Osteoblast (primary cell): ENCODE results near the gene ZBED5. TPM values are rescaled to one million over a fixed set of nuclear protein-coding genes. Genes with fewer than 3 reads are reported as not detected.

Experiments
- DNase-seq: peaks from one replicate; pipeline ENCODE4 v3.0.0; 2011; ENCODE audit warnings: low spot score, mixed read lengths; ENCODE audit not compliant: insufficient read length; ENCODE audit errors: missing footprints
- H2AFZ ChIP-seq: 2 replicates; pipeline ENCODE4 v1.6.0; 2011; ENCODE audit warnings: mild to moderate bottlenecking, low read length
- H3K27ac ChIP-seq: 2 replicates; pipeline ENCODE4 v1.5.1; 2011; ENCODE audit warnings: mild to moderate bottlenecking, low read depth, low read length, moderate library complexity
- H3K27me3 ChIP-seq: 2 replicates; pipeline ENCODE4 v1.6.0; 2012; ENCODE audit warnings: mild to moderate bottlenecking, control low read depth, inconsistent platforms, low read length, moderate library complexity; ENCODE audit not compliant: insufficient read depth
- H3K36me3 ChIP-seq: 2 replicates; pipeline ENCODE4 v1.5.1; 2011; ENCODE audit warnings: mild to moderate bottlenecking, low read length, control low read depth, moderate library complexity; ENCODE audit not compliant: insufficient read depth
- H3K4me1 ChIP-seq: 2 replicates; pipeline ENCODE4 v1.5.1; 2011; ENCODE audit warnings: mild to moderate bottlenecking, low read length, control low read depth, moderate library complexity; ENCODE audit not compliant: insufficient read depth
- H3K4me2 ChIP-seq: 2 replicates; pipeline ENCODE4 v1.6.0; 2011; ENCODE audit warnings: mild to moderate bottlenecking, low read length; ENCODE audit not compliant: insufficient read depth
- H3K4me3 ChIP-seq: fragments of 200-600 bp; sonication (generic); 3 replicates; pipeline ENCODE4 v1.5.1; 2012; ENCODE audit warnings: mild to moderate bottlenecking, low read length, inconsistent platforms; ENCODE audit not compliant: insufficient read depth
- H3K79me2 ChIP-seq: 2 replicates; pipeline ENCODE4 v1.6.0; 2012; ENCODE audit warnings: mild to moderate bottlenecking, low read length, control low read depth, inconsistent platforms; ENCODE audit not compliant: insufficient read depth
- H3K9me3 ChIP-seq: 2 replicates; pipeline ENCODE4 v1.5.1; 2011; ENCODE audit warnings: low read depth, low read length, control low read depth
- H4K20me1 ChIP-seq: 2 replicates; pipeline ENCODE4 v1.6.0; 2012; ENCODE audit warnings: mild to moderate bottlenecking, low read length, control low read depth; ENCODE audit not compliant: insufficient read depth
- CTCF ChIP-seq: IDR thresholded peaks from 2 replicates; pipeline ENCODE4 v1.5.1; 2011; ENCODE audit warnings: mild to moderate bottlenecking, low read depth, low read length, moderate library complexity; ENCODE audit errors: extremely low read depth
- total RNA-seq: library from RNA; depleted of rRNA; stranded (reverse); fragments of >200 nt; gene quantifications from 2 replicates; pipeline ENCODE4 v1.2.3, GENCODE V29; 2012

The ZBED5 gene
- total RNA-seq, 1 donor: 29.7 TPM

- peak overlapping the region; percentile 1 for H2AFZ ChIP-seq
- no peaks in the 10 kb centered on the region for H3K36me3 ChIP-seq
- TF ChIP-seq CTCF: no peak
- H3K4me3 ChIP-seq: no peak overlapping the region
- DNase-seq: no peak
- H3K79me2 ChIP-seq: peaks cover 7% of the 10 kb centered on the region
- no peaks in the 10 kb centered on the region for H3K27me3 ChIP-seq
- no peak overlapping the region for H3K4me2 ChIP-seq
- H4K20me1 ChIP-seq: no peaks in the 10 kb centered on the region
- H3K9me3 ChIP-seq: no peaks in the 10 kb centered on the region
- H3K4me1 ChIP-seq: peaks cover 9% of the 10 kb centered on the region
- no peak overlapping the region for H3K27ac ChIP-seq
Observed at GRCh38 chr11:10864688-10865087, 6.8 kb upstream of the ZBED5 start.

- no peaks in the 10 kb centered on the region for H3K9me3 ChIP-seq
- peaks cover 11% of the 10 kb centered on the region for H3K79me2 ChIP-seq
- no peaks in the 10 kb centered on the region for H3K36me3 ChIP-seq
- H2AFZ ChIP-seq: no peak overlapping the region
- TF ChIP-seq CTCF: no peak
- no peaks in the 10 kb centered on the region for H3K27me3 ChIP-seq
- no peak overlapping the region for H3K4me2 ChIP-seq
- H3K4me1 ChIP-seq: peaks cover 8% of the 10 kb centered on the region
- H4K20me1 ChIP-seq: no peaks in the 10 kb centered on the region
- no peak for DNase-seq
- no peak overlapping the region for H3K27ac ChIP-seq
- H3K4me3 ChIP-seq: no peak overlapping the region
Observed at GRCh38 chr11:10862446-10862845, 4.6 kb upstream of the ZBED5 start.

GRCh38 chr11:10861799-10862198 lies 3.9 kb upstream of the ZBED5 start:
- Histone ChIP-seq H3K79me2 (peaks cover 17% of the 10 kb centered on the region), H3K27me3 (no peaks in the 10 kb centered on the region), H4K20me1 (no peaks in the 10 kb centered on the region), H3K27ac (no peak overlapping the region), H2AFZ (no peak overlapping the region), H3K4me3 (no peak overlapping the region), H3K36me3 (no peaks in the 10 kb centered on the region), H3K9me3 (no peaks in the 10 kb centered on the region), H3K4me1 (peaks cover 2% of the 10 kb centered on the region), H3K4me2 (no peak overlapping the region)
- TF ChIP-seq CTCF: no peak
- no peak for DNase-seq

- no peak for TF ChIP-seq CTCF
- no peak overlapping the region for H3K4me3 ChIP-seq
- no peak for DNase-seq
Observed at GRCh38 chr11:10861047-10861446, 3.2 kb upstream of the ZBED5 start.

More at GRCh38 chr11:10861047-10861446, 3.2 kb upstream of the ZBED5 start:
- H4K20me1 ChIP-seq: no peaks in the 10 kb centered on the region
- H2AFZ ChIP-seq: no peak overlapping the region
- H3K79me2 ChIP-seq: peaks cover 25% of the 10 kb centered on the region
- H3K4me2 ChIP-seq: no peak overlapping the region
- no peaks in the 10 kb centered on the region for H3K9me3 ChIP-seq
- H3K27ac ChIP-seq: no peak overlapping the region
- no peaks in the 10 kb centered on the region for H3K27me3 ChIP-seq
- no peaks in the 10 kb centered on the region for H3K36me3 ChIP-seq
- H3K4me1 ChIP-seq: peaks cover 8% of the 10 kb centered on the region
